SK-MEL-5 (cell line): ENCODE data around the gene IL1R2. TPM values are rescaled to one million over a fixed set of nuclear protein-coding genes. Genes with fewer than 3 reads are reported as not detected.

Experiments used
- DNase-seq: peaks from one replicate; pipeline ENCODE4 v3.0.0-alpha.2; 2016; ENCODE audit warnings: low read depth, low spot score
- in situ Hi-C: cut with HindIII; loops from 2 replicates; pipeline ENCODE4 v1.10.0; 2016; ENCODE audit warnings: low sequenced_read_pairs, high pct_unique_total_duplicates, low pct_unique_long_range_greater_than_20kb
- polyA plus RNA-seq, 2 experiments: library from polyadenylated mRNA; depleted of rRNA; stranded (reverse); fragments of >200 nt; gene quantifications; 2 replicates each; pipeline ENCODE4 v1.2.3, GENCODE V29; 2015
- total RNA-seq: library from RNA; depleted of rRNA; stranded (reverse); fragments of >200 nt; shearing (Covaris generic); gene quantifications from 2 replicates; pipeline ENCODE4 v1.2.3, GENCODE V29; 2014; rRNA removed

IL1R2 gene
- 0.26 TPM in 1 of 2 replicates, not detected in the other for total RNA-seq
- polyA plus RNA-seq (2015; cell fraction: cytosol; rRNA removed): not detected in 2 replicates
- polyA plus RNA-seq (2015; cell fraction: nucleus; rRNA removed): 0.28 TPM in 1 of 2 replicates, not detected in the other

- no peak for DNase-seq
- in situ Hi-C loops: no loop called here
These were observed at the start of gene IL1R2 for GRCh38 chr2:101991721-101992145. IL1R2 (plus strand) TSS chr2:101991960; CDS start chr2:102008576, 16,616 bp downstream.

GRCh38 chr2:101942851-101943250, 48.9 kb upstream of the IL1R2 start:
- in situ Hi-C loops: no loop called here
- DNase-seq: no peak

GRCh38 chr2:101946372-101947039, 45.3 kb upstream of the IL1R2 start:
- in situ Hi-C loops: no loop called here
- DNase-seq: no peak

GRCh38 chr2:101947374-101947773, 44.4 kb upstream of the IL1R2 start:
- no peak for DNase-seq
- in situ Hi-C loops: no loop called here

- in situ Hi-C loops: no loop called here
- no peak for DNase-seq
These were observed 43.1 kb upstream of the IL1R2 start for GRCh38 chr2:101948625-101949155.

GRCh38 chr2:101949304-101949703, 42.5 kb upstream of the IL1R2 start:
- no peak for DNase-seq
- in situ Hi-C loops: no loop called here

- DNase-seq: no peak
- in situ Hi-C loops: no loop called here
These were observed 40.5 kb upstream of the IL1R2 start for GRCh38 chr2:101951296-101951695.

- no peak for DNase-seq
- in situ Hi-C loops: no loop called here
These were observed 39.2 kb upstream of the IL1R2 start for GRCh38 chr2:101952551-101952950.

- in situ Hi-C loops: no loop called here
- DNase-seq: no peak
These were observed 35.0 kb upstream of the IL1R2 start for GRCh38 chr2:101956465-101957438.

GRCh38 chr2:101958061-101958460, 33.7 kb upstream of the IL1R2 start:
- DNase-seq: no peak
- in situ Hi-C loops: no loop called here

- DNase-seq: no peak
- in situ Hi-C loops: no loop called here
These were observed 30.9 kb upstream of the IL1R2 start for GRCh38 chr2:101960819-101961337.

- in situ Hi-C loops: no loop called here
- DNase-seq: no peak
These were observed 30.2 kb upstream of the IL1R2 start for GRCh38 chr2:101961338-101962191.

GRCh38 chr2:101962309-101962708, 29.5 kb upstream of the IL1R2 start:
- DNase-seq: no peak
- in situ Hi-C loops: no loop called here

GRCh38 chr2:101963198-101963597, 28.6 kb upstream of the IL1R2 start:
- in situ Hi-C loops: no loop called here
- no peak for DNase-seq

GRCh38 chr2:101967826-101968513, 23.8 kb upstream of the IL1R2 start:
- no peak for DNase-seq
- in situ Hi-C loops: no loop called here

GRCh38 chr2:101969723-101970122, 22.0 kb upstream of the IL1R2 start:
- in situ Hi-C loops: no loop called here
- DNase-seq: no peak

GRCh38 chr2:101970901-101971300, 20.9 kb upstream of the IL1R2 start:
- in situ Hi-C loops: no loop called here
- no peak for DNase-seq
